ENCODE data around the gene VMP1. TPM values are rescaled to one million over a fixed set of nuclear protein-coding genes. Genes with fewer than 3 reads are reported as not detected.

Gene VMP1
- polyA plus RNA-seq, 2 of the 4 experiments (the other 2 are of a cell fraction): 395 to 726 TPM

GRCh38 chr17:59785091-59785799 is 77.8 kb downstream of the VMP1 start:
- no peak for ATAC-seq
- TF ChIP-seq ATOH8 (CRISPR knock-in tag; IDR thresholded peaks at IDR 0.05; ENCODE audit: low read depth): peak; percentile 84
- TF ChIP-seq EHF (CRISPR knock-in tag; IDR thresholded peaks at IDR 0.05): peak; percentile 95
- TF ChIP-seq NFE2L2 (conservative IDR thresholded peaks at IDR 0.05; ENCODE audit: low read length): no peak
- TF ChIP-seq EHMT2 (IDR thresholded peaks at IDR 0.05; ENCODE audit: low read depth): no peak
- no peak for TF ChIP-seq POLR2AphosphoS2 (conservative IDR thresholded peaks at IDR 0.05; ENCODE audit: low read length)
- TF ChIP-seq HEYL (CRISPR knock-in tag; IDR thresholded peaks at IDR 0.05): peak; percentile 61
- TF ChIP-seq TFCP2L1 (CRISPR knock-in tag; IDR thresholded peaks at IDR 0.05): 0 out of 2 replicates have a peak, but pooled peaks have one; percentile 6
- no peak for TF ChIP-seq ESRRA (IDR thresholded peaks at IDR 0.05; ENCODE audit: borderline replicate concordance, low read length)
- TF ChIP-seq MAX (IDR thresholded peaks at IDR 0.05): peak; percentile 48; the same call in 1 of the 2 replicates
- TF ChIP-seq E2F6 (IDR thresholded peaks at IDR 0.05; ENCODE audit: borderline replicate concordance, low read depth): no peak
- peak; percentile 82 for TF ChIP-seq HOXB5 (CRISPR knock-in tag; IDR thresholded peaks at IDR 0.05)
- peak; percentile 27 for TF ChIP-seq NPAS2 (CRISPR knock-in tag; IDR thresholded peaks at IDR 0.05; ENCODE audit: borderline replicate concordance)
- peak; percentile 94 for TF ChIP-seq TP53 (CRISPR knock-in tag; IDR thresholded peaks at IDR 0.05)
- no peak; the same call in 1 of the 2 replicates for TF ChIP-seq FOSB (CRISPR knock-in tag; IDR thresholded peaks at IDR 0.05)
- TF ChIP-seq HMGXB4 (CRISPR knock-in tag; IDR thresholded peaks at IDR 0.05; ENCODE audit: borderline replicate concordance): peak; percentile 84
- TF ChIP-seq HES2 (IDR thresholded peaks at IDR 0.05): no peak
- peak; percentile 16; the same call in 1 of the 2 replicates for TF ChIP-seq GATA3 (IDR thresholded peaks at IDR 0.05; ENCODE audit: borderline replicate concordance)
- TF ChIP-seq FOXS1 (CRISPR knock-in tag; IDR thresholded peaks at IDR 0.05): no peak; the same call in 1 of the 2 replicates
- no peak for TF ChIP-seq MAZ (IDR thresholded peaks at IDR 0.05; ENCODE audit: borderline replicate concordance, low read depth, low read length)
- TF ChIP-seq HOXB13 (CRISPR knock-in tag; IDR thresholded peaks at IDR 0.05; ENCODE audit: low read depth): peak; percentile 96
- no peak for TF ChIP-seq USF2 (IDR thresholded peaks at IDR 0.05)
- TF ChIP-seq RAD21 (conservative IDR thresholded peaks at IDR 0.05 in 1 of 2, IDR thresholded peaks at IDR 0.05 in 1 of 2): no peak
- TF ChIP-seq JUNB (IDR thresholded peaks at IDR 0.05): no peak
- TF ChIP-seq ZC3H11A (IDR thresholded peaks at IDR 0.05): no peak
- peak in 1 of 2 experiments; percentile 52; a peak in 1 of 5 replicates for TF ChIP-seq JUN (IDR thresholded peaks at IDR 0.05)
- no peak for TF ChIP-seq BHLHE40 (IDR thresholded peaks at IDR 0.05; ENCODE audit: low read depth, low read length)
- TF ChIP-seq EP300 (IDR thresholded peaks at IDR 0.05): peak in 1 of 2 experiments; percentile 40; a peak in 2 of 5 replicates
- no peak for TF ChIP-seq CBX2 (IDR thresholded peaks at IDR 0.05; ENCODE audit: borderline replicate concordance, low read depth)
- TF ChIP-seq CEBPB (IDR thresholded peaks at IDR 0.05): peak in 1 of 2 experiments; percentile 27; a peak in 1 of 4 replicates
- no peak; the same call in 2 of the 3 replicates for TF ChIP-seq SMC3 (IDR thresholded peaks at IDR 0.05)
- TF ChIP-seq RCOR1 (IDR thresholded peaks at IDR 0.05; ENCODE audit: low read depth, low read length): no peak
- no peak for TF ChIP-seq RNF2 (IDR thresholded peaks at IDR 0.05; ENCODE audit: borderline replicate concordance, low read depth)
- TF ChIP-seq MAFK (IDR thresholded peaks at IDR 0.05; ENCODE audit: partially characterized antibody): peak; percentile 89
- TF ChIP-seq ZSCAN20 (CRISPR knock-in tag; IDR thresholded peaks at IDR 0.05): peak; percentile 76
- TF ChIP-seq, protein P1, sequence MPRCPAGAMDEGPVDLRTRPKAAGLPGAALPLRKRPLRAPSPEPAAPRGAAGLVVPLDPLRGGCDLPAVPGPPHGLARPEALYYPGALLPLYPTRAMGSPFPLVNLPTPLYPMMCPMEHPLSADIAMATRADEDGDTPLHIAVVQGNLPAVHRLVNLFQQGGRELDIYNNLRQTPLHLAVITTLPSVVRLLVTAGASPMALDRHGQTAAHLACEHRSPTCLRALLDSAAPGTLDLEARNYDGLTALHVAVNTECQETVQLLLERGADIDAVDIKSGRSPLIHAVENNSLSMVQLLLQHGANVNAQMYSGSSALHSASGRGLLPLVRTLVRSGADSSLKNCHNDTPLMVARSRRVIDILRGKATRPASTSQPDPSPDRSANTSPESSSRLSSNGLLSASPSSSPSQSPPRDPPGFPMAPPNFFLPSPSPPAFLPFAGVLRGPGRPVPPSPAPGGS (IDR thresholded peaks at IDR 0.05): no peak
- peak; percentile 79 for TF ChIP-seq RARB (CRISPR knock-in tag; IDR thresholded peaks at IDR 0.05)

More at GRCh38 chr17:59785091-59785799, 77.8 kb downstream of the VMP1 start:
- H3K27ac ChIP-seq: peak overlapping the region; percentile 97 to 98
- WGBS (ENCODE audit: missing lambda C conversion rate): 3% methylated on average over 8 of the region's 8 CpGs
- H3K4me1 ChIP-seq: peaks cover 95% of the 10 kb centered on the region
- H3K4me2 ChIP-seq: peak overlapping the region; percentile 63
- peak in 1 of 2 experiments; percentile 71 for DNase-seq (ENCODE audit: low read depth in 1 of 2, low spot score in 1 of 2)
- FAIRE-seq: no peak
- H3K9me3 ChIP-seq: no peaks in the 10 kb centered on the region
- ChIA-PET POLR2A (interaction anchor here (0.6 to 8.3 kb wide), 6 partner anchors 19 to 167 kb away, joined by 3 to 610 read pairs (median 40); no protein-coding TSS in a partner anchor), CTCF (interaction anchor here (0.7 to 4.9 kb wide), 7 partner anchors 24 to 68 kb away, joined by 3 to 42 read pairs (median 4); no protein-coding TSS in a partner anchor)
- no peak overlapping the region for H3K4me3 ChIP-seq
